GM18867 (cell line): ENCODE data around the gene TTLL9.

Experiments
- ATAC-seq: cut with Tn5 transposase; IDR thresholded peaks from one replicate; pipeline ENCODE4 v1.9.1; 2021; ENCODE audit warnings: mild to moderate bottlenecking, moderate library complexity; ENCODE audit not compliant: unreplicated experiment

Gene TTLL9

DNA sequence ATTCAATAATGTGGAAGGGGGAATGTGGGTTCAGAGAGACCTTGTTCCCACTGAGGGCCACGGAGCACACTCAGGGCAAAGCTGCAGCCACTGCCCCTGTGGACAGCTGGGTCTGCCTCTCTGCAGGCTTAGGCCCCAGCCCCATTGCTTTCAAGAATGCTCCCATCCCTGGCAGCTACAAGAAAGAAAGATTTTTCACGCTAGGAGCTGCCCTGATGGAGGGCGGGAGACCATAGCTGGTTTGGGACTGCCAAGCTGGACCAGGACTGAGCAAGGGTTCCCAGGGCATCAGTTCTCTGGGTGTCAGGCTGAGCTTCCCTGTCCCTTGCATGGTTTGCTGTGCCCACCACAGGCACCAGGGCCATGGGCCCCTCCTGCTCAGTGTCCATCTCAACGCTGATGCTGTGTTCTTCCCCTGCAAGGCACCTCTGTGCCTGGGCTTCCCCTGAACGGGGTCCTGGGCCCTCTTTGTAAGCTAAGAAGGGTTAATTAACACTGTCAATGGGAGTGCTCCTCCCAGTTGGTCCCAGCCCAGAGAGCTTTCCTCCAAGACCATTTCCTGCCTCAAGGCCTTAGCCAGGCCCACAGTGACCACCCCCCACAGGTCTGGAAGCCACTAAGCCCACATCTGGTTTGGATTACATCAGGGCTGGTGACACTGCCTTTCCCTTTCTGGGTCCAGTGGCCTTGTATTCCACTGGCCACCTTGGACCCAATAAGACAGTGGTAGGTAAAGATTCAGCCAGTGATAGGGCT, 33.4 kb upstream of the TTLL9 start:
- no peak for ATAC-seq

GRCh38 chr20:31837896-31838397, 32.5 kb upstream of the TTLL9 start:
- no peak for ATAC-seq

GRCh38 chr20:31838646-31839292, 31.7 kb upstream of the TTLL9 start:
- no peak for ATAC-seq

GRCh38 chr20:31839782-31840487, 30.5 kb upstream of the TTLL9 start:
- no peak for ATAC-seq

DNA sequence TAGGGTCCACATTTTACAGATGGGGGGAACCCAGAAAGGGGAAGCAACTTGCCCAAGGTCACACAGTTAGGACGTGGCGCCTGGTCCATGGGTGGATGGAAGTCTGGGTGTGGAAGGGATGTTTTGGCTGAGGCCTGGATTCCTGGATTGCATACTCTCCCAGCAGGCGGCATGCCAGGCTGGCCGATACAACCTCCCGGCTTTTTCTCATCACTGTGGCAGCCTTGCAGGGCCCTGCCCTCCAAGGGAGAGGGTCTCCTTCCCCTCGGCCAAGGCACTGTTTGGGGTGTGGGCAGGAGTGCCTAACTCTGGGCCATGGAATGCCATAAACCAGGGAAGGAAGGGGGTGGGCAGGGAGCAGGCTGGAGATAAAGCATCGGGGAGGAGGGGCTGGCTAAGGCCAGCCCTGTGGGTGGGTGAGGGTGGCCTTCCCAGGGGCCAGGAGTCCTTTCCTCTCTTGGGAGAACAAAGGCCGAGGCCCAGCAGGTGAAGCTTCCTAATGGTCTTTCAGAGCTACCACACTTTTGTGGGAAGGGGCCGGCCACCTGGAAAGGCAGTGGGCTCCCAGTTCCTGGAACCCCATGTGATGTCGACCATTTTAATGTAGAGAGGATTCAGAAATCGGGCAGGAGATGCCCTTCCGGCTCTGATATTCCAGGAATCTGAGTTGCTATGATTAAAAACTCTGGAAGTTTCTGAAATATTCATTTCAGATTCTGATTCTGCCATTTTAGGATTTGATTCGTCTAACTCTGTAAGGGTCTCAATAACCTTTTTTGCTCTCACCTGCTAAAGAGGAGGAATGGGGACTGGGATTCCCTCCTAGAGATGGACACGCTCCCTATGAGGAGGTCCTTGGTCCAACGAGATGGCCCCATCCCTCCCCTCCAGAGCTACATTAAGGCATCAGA, 29.3 kb upstream of the TTLL9 start:
- ATAC-seq = no peak

DNA sequence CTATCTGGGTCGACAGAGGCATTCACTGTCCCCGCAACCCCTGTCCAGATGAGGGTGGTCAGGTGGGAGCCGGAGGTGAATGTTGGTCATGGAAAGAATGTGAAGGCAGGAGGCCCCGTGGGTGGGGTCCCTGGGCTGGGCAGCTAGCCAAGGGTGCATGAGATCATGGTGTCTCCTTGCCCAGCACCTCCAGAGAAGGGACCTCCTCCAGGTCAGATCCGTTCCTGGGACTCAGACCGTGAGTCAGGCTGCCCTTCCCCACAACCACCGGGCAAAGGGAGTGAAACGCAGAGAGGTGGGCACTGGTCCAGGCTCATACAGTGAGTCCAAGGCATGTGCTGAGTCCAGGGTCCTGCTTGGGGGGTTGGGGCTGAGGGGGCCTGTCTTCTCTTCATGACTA, 28.5 kb upstream of the TTLL9 start:
- no peak for ATAC-seq

DNA sequence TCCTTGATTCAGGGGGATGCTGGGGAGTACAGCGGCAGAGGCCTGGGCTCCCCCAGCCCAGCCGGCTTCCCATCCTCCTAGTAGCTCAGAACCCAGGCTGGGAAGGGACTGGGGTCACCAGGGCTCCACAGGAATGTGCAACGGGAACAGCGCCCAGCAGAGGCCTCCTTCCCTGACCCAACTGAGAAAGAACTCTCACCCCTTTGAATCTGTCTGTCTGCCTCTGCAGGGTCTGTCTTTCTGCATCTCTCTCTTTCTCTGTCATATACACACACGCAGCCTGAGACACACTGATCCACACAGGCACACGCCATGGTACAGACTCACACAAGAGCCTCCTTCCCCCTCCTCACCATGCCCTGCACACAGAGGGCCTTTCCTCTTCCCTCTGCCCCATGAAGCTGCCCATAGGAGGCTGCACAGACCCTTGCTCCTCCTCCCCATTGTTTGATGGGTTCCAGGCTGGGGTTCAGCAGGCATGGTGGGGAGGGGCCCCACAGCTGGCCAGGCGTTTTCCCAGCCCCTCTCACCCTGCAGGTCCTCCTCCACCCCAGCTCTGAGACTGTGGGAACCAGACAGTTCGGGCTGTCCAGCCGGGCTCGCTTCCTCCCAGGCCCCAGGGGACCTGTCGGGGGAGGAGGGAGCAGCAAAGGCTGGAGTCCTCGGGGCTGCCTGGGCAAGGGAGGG, 27.8 kb upstream of the TTLL9 start:
- ATAC-seq = no peak

DNA sequence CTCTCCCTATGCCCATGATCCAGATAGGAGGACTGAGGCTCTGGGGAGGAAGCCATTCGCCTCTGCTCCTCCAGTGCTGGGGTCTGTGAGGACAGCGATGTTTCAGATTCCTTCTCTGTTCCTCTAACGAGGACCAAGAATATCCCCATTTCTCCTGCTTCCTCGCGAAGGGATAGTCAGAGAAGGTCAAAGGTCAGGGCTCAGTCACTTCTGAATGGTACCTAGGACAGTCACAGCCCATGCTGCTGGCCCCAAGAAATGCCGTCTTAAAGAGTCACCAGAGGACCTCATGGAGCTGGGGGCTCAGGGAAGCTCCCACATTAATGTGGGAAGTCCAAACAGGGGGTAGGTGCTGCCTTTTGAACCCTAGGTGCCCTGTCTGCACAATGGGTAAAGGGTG, 27.1 kb upstream of the TTLL9 start:
- ATAC-seq = no peak

DNA sequence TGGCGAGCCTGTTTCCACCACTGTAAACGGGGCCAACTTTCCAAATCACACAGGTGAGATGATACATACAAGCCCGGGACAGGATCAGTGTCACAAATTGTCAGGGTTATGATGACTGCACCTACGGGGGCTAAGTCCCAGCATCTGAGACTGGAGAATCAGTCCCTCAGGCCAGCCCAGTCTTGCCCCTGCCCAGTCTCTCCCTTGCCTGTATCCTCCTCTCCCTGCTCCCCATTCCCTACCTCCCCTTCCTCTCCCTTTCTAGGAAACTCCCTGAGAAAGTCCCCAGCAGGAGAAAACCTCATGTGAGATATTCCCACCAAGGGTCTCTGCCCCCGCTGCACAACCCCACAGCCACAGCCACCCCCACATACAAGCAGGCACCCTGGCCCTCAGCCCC, 26.6 kb upstream of the TTLL9 start:
- no peak for ATAC-seq

DNA sequence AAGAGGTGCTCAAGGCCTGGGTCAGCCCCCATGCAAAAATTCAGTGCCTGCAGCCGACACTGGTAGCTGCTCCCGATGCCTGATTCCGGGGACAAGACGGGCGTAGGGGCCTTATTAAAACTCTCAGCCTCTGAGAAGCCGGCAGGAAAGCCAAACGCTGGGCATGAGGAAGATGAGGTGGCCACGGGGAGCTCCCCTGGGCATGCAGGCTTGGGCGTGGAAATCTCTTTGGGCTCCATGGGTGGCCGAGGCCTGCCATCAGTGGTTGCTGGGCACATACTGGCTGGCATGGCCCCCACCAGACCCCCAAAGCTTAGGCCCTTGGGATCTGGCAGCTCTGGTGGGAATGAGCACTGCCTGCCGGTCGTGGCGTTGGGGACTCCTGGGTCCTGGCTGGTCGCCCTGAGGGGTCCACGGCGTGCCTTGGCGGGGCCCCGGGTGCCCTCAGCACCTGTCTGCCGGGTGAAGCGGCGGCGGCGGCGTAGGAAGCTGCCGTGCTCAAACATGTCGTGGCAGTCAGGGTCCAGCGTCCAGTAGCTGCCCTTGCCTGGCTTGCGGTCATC, 25.6 kb upstream of the TTLL9 start:
- no peak for ATAC-seq

GRCh38 chr20:31845300-31845863, 25.1 kb upstream of the TTLL9 start, which contains the start of gene FOXS1:
TSS of gene FOXS1 (minus strand) at chr20:31845604. CDS start at chr20:31845542, 62 bp downstream.
- no peak for ATAC-seq

DNA sequence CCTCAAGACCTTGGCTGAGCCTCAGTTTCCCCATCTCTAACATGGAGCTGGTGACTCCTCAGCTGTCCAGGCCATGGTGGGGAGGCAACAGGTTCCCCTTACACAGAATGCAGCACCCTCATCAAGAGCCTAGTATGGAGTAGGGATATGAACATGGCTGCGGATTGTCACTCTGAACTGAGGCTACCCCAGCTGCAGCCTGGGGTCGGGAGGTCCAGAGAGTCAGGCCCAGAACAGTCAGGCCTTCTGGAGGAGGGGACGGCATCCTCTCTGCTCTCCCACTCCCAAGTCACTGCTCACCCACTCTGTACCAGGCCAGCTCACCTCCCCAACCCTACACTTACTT, 23.7 kb upstream of the TTLL9 start:
- no peak for ATAC-seq

DNA sequence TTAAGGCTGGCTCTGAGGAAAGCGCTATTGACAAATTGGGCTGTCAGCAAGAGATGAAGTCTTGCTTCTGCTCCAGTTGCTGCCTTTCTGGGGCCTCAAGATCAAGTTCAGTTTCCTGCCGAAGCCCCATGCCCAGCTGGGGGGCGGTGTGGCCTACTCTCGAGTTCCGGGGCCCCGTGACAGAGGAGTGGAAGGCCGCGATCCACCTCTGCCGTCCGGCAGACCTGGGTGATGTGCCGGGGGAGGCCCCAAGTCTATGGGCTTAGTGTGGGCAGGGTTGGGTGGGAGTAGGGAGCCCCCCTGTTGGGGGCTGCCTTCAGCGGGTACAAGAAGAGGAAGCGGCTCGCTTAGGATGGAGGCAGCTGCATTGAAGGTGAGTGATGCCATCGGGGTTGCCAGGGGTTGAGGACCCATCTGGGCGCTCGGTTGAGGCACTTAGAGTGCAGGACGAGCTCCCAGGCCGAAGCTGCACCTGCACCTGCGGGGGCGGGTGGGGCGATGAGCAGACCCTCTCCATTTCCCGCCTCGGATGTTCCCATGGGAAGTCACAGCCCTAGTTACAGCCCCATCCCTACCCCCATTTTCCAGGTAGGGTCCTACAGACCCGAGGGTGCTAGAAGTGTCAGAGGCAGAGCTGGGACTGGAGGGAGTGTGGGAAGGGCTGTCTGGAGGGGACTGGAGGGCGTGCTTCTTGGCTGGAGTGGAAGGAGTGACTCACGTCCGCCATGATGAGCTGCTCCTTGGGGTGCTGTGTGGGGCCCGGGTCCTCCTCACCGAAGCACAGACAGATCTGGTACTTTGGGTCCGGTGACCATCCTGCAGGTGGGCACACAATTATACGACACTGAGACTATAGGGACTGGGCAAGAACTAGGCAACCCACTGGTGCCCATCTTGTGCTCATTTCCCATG, 22.1 kb upstream of the TTLL9 start:
- ATAC-seq = no peak

GRCh38 chr20:31849306-31849930, 21.0 kb upstream of the TTLL9 start:
- no peak for ATAC-seq

GRCh38 chr20:31851240-31851955, 19.0 kb upstream of the TTLL9 start:
- no peak for ATAC-seq

DNA sequence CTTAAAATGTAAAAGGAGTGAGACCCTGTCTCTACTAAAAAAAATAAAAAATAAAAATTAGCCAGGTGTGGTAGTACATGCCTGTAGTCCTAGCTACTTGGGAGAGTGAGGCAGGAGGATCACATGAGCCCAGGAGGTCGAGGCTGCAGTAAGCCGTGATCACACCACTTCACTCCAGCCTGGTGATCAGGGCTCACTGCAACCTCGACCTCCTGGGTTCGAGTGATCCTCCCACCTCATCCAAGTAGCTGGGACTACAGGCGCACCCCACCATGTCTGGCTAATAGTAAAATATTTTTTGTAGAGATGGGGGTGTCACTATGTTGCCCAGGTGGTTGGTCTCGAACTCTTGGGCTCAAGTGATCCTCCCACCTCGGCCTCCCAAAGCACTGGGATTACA, 17.0 kb upstream of the TTLL9 start:
- no peak for ATAC-seq

DNA sequence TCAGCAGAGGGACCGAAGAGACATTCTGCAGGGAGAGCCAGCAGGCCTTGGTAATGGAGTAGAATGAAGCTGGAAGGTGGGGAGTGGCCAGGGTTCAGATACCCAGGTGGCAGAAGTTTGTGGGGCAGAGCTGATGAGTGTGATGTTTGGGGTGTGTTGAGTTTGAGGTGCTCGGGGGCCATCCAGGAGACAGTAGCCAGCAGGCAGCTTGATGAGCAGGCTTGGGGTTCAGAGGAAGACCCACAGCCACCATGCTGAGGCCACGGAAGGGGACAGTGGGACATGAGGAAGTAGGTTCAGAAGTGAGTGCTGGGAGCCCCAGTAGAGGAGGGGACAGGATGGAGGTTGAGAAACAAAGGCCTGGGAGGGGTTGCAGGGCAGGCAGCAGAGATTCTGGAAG, 13.9 kb upstream of the TTLL9 start:
- no peak for ATAC-seq
